Gastrocnemius medialis (tissue), 4 donors: ENCODE measurements around the gene ZBTB44. TPM values are rescaled to one million over a fixed set of nuclear protein-coding genes. Genes with fewer than 3 reads are reported as not detected.
"Not testable (repeated sequence)": the region's sequence is repeated elsewhere in the genome, so short reads cannot be mapped to it uniquely, and the experiment has no call there.

Source experiments
- ATAC-seq, 2 donors: fragments of 150-250 bp; one replicate each; pipeline ENCODE4 v1.9.1; 2016
- DNase-seq, 2 donors: peaks; one replicate each; pipeline ENCODE4 v3.0.0-alpha.2; 2019
- H3K27ac ChIP-seq, 4 donors: fragments of 200-600 bp; sonication (generic); 1 replicate in 1 of 4; 2 replicates in 3 of 4; pipeline ENCODE4 v1.5.1; 2016 to 2018; ENCODE audit warnings: mild to moderate bottlenecking in 2 of 4, moderate library complexity in 1 of 4
- H3K27me3 ChIP-seq, 3 donors: fragments of 200-600 bp; sonication (generic) in 2 of 3; 1 replicate in 1 of 3; 2 replicates in 2 of 3; pipeline versions ENCODE4 v1.5.1 to v1.6.0; 2016 to 2019; ENCODE audit warnings: mild to moderate bottlenecking in 1 of 3, moderate library complexity in 1 of 3
- H3K36me3 ChIP-seq, 2 donors: fragments of 200-600 bp; sonication (generic) in 1 of 2; one replicate each; pipeline ENCODE4 v1.5.1; 2017 to 2018
- H3K4me1 ChIP-seq, 2 donors: fragments of 200-600 bp; sonication (generic) in 1 of 2; one replicate each; pipeline ENCODE4 v1.5.1; 2016 to 2017; ENCODE audit warnings: mild to moderate bottlenecking in 2 of 2
- H3K4me3 ChIP-seq, 4 donors: fragments of 200-600 bp; sonication (generic) in 3 of 4; 1 replicate in 1 of 4; 2 replicates in 3 of 4; pipeline ENCODE4 v1.5.1; 2016 to 2019; ENCODE audit warnings: mild to moderate bottlenecking in 2 of 4
- H3K9me3 ChIP-seq, 3 donors: fragments of 200-600 bp; sonication (generic) in 2 of 3; 1 replicate in 1 of 3; 2 replicates in 2 of 3; pipeline ENCODE4 v1.5.1; 2016 to 2019
- CTCF ChIP-seq, 5 experiments: fragments of 450-650 bp in 3 of 5; fragments of 200-600 bp in 2 of 5; sonication (generic) in 2 of 5; IDR thresholded peaks in 4 of 5; conservative IDR thresholded peaks in 1 of 5; 1 replicate in 4 of 5; 2 replicates in 1 of 5; pipeline ENCODE4 v1.5.1; 2016 to 2019; ENCODE audit warnings: antibody characterized with exemption in 5 of 5, mild to moderate bottlenecking in 3 of 5, moderate library complexity in 3 of 5
- POLR2A ChIP-seq, 2 donors: fragments of 450-650 bp; IDR thresholded peaks; one replicate each; pipeline ENCODE4 v1.6.1; 2017; ENCODE audit warnings: antibody characterized with exemption in 2 of 2, mild to moderate bottlenecking in 2 of 2, moderate library complexity in 2 of 2
- in situ Hi-C, 4 donors: fragments of 200-750 bp; cut with MboI; loops; one replicate each; pipeline versions ENCODE4 v1.15.0 to v1.8.0; 2017; ENCODE audit warnings: low sequenced_read_pairs in 4 of 4
- intact Hi-C: fragments of 100-400 bp; cut with DNase I; formaldehyde crosslinking; loops from one replicate; pipeline ENCODE4 v1.15.1; 2023; ENCODE audit warnings: low total_unique reads
- total RNA-seq, 4 donors: library from RNA; depleted of rRNA; stranded (reverse); fragments of >200 nt; gene quantifications; one replicate each; pipeline versions ENCODE4 v1.1.0 to v1.2.3, GENCODE V29; 2016

ZBTB44 gene
- total RNA-seq, 4 donors from 2014 or later = 57.4 to 108 (median 68.8) TPM

DNA sequence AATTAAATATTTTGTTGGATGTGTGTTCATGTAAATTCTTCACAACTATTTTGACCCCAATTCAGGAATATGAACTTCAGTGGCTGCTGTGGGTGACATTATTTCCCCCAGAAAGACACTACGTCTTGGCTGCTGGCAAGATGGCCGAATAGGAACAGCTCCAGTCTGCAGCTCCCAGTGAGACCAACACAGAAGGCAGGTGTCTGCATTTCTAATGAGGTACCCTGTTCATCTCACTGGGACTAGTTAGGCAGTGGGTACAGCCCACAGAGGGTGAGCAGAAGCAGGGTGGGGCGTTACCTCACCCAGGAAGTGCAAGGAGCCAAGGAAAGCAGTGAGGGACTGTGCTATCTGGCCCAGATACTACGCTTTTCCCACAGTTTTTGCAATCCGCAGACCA is 65.3 kb downstream of the ZBTB44 start:
- TF ChIP-seq POLR2A (IDR thresholded peaks at IDR 0.05) (no peak), CTCF (IDR thresholded peaks at IDR 0.05 in 4 of 5, conservative IDR thresholded peaks at IDR 0.05 in 1 of 5) (no peak)
- Histone ChIP-seq H3K9me3 (no peaks in the 10 kb centered on the region), H3K36me3 (no peaks in the 10 kb centered on the region), H3K4me3 (no peak overlapping the region), H3K4me1 (peaks cover 7 to 12% of the 10 kb centered on the region in 2 donors), H3K27me3 (no peaks in the 10 kb centered on the region), H3K27ac (no peak overlapping the region)
- intact Hi-C loops = no loop called here
- DNase-seq = no peak
- ATAC-seq = no peak
- in situ Hi-C loops = no loop called here

DNA sequence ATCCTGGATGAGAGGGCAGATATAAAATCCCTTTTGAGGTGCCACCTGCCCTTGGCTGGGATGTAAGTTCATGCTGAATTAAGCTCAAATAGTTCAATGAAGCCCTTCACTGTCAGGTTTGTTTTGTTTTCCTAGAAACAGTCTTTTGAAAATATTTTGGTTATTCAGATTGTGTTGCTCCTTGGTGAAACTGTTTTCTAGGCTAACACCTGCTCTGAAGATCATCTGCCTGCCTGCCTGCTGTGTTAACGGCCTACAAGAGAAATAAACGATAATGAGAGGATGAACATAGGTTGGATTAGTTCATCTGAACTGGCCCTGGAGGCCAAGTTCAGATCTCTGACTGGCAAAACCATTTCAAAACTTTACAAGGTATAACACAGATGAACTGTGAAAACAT is 67.4 kb downstream of the ZBTB44 start:
- Histone ChIP-seq H3K27me3 (no peaks in the 10 kb centered on the region), H3K27ac (no peak overlapping the region), H3K4me3 (no peak overlapping the region), H3K9me3 (no peaks in the 10 kb centered on the region), H3K4me1 (peaks cover 7 to 12% of the 10 kb centered on the region in 2 donors), H3K36me3 (no peaks in the 10 kb centered on the region)
- ATAC-seq (no peak), DNase-seq (no peak)
- intact Hi-C loops (no loop called here), in situ Hi-C loops (no loop called here)
- TF ChIP-seq POLR2A (IDR thresholded peaks at IDR 0.05) = no peak
- no peak for TF ChIP-seq CTCF (IDR thresholded peaks at IDR 0.05 in 4 of 5, conservative IDR thresholded peaks at IDR 0.05 in 1 of 5)

GRCh38 chr11:130246738-130247137 is 68.0 kb downstream of the ZBTB44 start:
- no peak for ATAC-seq

DNA sequence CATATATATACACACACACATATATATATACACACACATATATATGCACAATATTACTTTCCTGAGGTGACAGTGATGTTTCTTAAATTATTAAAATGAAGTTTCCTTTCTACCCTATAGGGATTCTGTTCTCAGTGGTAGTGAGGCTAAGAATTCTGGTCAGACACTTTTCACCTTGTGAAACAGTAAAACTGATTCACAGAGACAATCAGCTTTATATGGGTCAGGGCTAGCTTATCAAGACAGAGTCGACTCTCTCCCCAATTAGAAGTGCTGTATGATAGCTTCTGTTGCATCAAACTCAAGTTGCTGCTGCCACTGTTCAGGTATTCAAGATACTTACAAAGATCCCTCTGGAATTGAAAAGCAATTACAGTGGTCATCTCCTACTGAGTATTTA is 68.4 kb downstream of the ZBTB44 start:
- Histone ChIP-seq H3K4me1 (peaks cover 7 to 12% of the 10 kb centered on the region in 2 donors), H3K4me3 (no peak overlapping the region), H3K9me3 (no peaks in the 10 kb centered on the region), H3K36me3 (no peaks in the 10 kb centered on the region), H3K27me3 (no peaks in the 10 kb centered on the region), H3K27ac (no peak overlapping the region)
- no peak for ATAC-seq
- no peak for DNase-seq
- TF ChIP-seq POLR2A (IDR thresholded peaks at IDR 0.05) (no peak), CTCF (IDR thresholded peaks at IDR 0.05 in 4 of 5, conservative IDR thresholded peaks at IDR 0.05 in 1 of 5) (no peak)
- intact Hi-C loops = no loop called here
- in situ Hi-C loops = no loop called here

More at GRCh38 chr11:130246738-130247137, 68.0 kb downstream of the ZBTB44 start:
- Histone ChIP-seq H3K27ac (no peak overlapping the region), H3K4me3 (no peak overlapping the region), H3K36me3 (no peaks in the 10 kb centered on the region), H3K9me3 (no peaks in the 10 kb centered on the region), H3K4me1 (peaks cover 7 to 12% of the 10 kb centered on the region in 2 donors), H3K27me3 (no peaks in the 10 kb centered on the region)
- no peak for DNase-seq
- intact Hi-C loops = no loop called here
- TF ChIP-seq CTCF (IDR thresholded peaks at IDR 0.05 in 4 of 5, conservative IDR thresholded peaks at IDR 0.05 in 1 of 5) (no peak), POLR2A (IDR thresholded peaks at IDR 0.05) (no peak)
- in situ Hi-C loops = no loop called here

- in situ Hi-C loops, H3K36me3 ChIP-seq, ATAC-seq, H3K9me3 ChIP-seq, intact Hi-C loops, H3K27ac ChIP-seq, H3K4me3 ChIP-seq, DNase-seq, H3K27me3 ChIP-seq: not testable (repeated sequence)
- peaks cover 7 to 12% of the 10 kb centered on the region in 2 donors for H3K4me1 ChIP-seq
Observed at GRCh38 chr11:130245375-130245774, 69.3 kb downstream of the ZBTB44 start.
